Measurements from ENCODE around the gene UNC13A. TPM values are rescaled to one million over a fixed set of nuclear protein-coding genes. Genes with fewer than 3 reads are reported as not detected.

UNC13A gene
- total RNA-seq, 1 donor from 2014 or later: 0.48 TPM

DNA sequence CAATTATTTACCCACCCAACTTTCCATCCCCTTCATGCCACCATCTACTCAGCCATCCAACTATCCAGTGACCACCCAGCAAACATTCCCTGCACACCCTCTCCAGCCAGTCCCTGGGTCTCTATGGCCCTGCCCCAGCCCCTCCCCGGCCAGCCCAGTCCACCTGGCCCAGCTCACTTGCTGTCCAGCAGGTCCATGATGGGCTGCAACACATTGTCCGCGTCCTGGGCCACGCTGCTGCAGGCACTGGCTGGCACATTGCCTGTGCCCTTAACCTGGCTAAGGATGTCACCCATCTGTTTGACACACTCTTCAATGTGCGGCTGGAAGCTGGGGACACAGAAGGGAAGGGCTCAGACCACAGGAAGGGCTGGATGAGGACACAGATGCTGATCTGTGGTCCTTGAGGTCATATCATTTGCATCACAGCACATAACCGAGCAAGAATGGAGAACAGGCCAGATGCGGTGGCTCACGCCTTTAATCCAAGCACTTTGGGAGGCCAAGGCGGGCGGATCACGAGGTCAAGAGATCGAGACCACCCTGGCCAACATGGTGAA is 61.6 kb downstream of the UNC13A start:
- no peak for DNase-seq (ENCODE audit: low spot score)

DNA sequence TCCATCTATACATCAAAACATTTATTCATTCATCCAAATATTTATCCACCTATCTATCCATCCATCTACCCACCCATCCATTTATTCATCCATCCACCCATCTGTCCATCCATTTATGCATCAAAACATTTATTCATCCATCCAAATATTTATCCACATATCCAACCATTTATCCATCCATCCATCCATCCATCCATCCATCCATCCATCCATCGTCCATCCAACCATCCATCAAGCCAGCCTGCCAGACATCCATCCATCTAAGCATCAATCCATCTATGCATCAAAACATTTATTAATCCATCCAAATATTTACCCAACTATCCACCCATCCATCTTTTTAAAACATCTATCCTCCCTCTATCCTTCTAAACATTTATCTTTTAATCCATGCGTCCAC is 62.2 kb downstream of the UNC13A start:
- DNase-seq (ENCODE audit: low spot score): no peak

DNA sequence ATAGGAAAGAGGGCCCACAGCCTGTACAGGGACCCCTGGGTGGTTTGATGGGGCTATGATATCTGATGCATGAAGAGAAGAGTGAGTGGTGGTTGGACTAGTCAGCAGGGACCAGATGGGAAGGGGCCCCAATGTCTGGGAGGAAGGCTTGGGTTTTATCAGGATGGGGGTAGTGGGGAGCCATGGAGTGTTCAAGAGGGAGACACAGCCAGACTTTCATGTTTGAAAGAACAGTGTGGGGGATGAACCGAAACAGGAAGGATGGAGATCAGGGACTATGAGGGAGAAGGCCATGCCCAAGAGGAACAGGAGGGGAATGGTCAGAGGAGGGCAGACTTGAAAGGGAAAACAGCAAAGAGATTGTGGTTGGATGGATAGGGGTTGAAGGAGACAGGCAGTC is 63.1 kb downstream of the UNC13A start:
- no peak for DNase-seq (ENCODE audit: low spot score)

DNA sequence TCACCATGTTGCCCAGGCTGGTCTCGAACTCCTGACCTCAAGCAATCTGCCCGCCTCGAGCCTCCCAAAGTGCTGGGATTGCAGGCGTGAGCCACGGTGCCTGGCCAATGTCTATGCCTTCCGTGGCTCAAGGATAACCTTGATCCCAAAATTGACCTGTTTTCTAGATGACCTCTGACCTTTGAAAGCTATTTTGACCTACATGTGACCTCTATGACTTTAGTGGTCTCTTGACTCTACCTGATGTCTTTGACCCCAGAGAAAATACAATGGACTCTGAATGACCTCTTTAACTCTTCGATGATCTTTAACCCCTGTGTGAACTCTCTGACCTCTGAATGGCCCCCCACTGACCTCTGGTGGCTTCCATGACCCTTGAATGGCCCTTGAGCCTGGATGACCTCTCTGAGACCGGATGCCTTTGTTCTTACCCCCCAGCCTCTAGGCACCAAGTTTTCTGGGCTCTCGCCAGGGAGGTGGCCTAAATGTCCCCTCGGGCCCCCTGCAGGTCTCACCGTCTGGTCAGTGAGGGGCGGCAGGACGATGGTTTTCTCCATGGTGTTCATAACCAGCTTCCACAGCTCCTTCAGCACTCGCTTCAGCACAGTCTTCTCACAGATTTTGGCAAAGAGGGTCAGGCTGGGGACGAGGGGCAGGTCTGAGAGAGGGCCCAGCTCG is 63.7 kb downstream of the UNC13A start:
- no peak for DNase-seq (ENCODE audit: low spot score)

DNA sequence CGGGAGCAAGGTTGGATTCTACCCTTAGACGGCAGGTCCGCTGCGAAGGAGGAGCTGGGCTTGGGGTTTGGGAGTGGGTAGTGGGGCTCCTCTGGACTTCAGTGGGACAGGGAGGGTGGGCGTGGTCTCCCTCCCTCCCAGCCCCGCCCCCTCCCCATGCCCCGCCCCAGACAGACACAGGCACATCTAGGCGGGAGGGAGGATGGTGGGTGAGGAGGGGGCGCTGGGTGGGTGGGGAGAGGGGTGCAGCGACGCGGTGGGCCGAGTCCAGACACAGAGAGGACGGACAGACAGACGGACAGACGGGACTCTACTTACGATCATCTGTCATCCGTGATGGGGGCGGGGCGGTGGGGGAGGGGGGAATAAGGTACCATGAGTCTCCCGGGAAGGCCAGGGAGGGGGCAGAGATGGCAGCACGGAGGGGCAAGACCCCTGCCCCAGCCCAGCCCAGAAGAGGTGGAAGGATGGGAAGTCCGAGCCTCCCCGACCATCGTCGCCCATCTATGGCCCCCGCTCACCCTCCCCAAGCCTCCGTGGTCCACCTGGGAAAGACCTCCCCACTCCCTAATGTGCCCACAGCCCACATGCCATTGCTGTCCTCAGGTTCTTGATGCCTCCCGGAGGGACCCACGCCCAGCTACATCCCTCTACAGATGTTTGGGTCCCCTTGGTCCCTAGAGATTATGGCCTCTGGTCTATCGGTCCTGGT is 64.8 kb downstream of the UNC13A start:
- no peak for DNase-seq (ENCODE audit: low spot score)

DNA sequence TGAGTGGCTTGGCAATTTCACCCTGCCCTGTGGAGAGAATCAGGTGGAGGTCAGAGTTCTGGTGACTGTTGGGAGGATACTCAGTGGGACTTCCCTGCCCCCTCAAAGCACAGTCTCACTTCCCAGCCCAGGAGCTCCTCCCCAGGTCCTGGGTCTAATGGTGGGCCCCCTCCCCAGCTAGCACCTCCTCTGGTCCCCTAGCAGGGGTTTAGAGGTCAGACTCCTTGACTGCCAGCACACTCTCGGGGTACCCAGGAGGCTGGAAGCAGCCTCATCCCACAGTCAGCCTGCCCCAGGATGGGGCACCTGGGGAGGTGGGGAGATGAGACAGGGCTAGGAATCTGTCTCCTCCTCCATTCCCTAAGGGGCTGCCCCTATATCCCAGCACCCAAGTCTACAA is 67.5 kb downstream of the UNC13A start:
- DNase-seq (ENCODE audit: low spot score): no peak

DNA sequence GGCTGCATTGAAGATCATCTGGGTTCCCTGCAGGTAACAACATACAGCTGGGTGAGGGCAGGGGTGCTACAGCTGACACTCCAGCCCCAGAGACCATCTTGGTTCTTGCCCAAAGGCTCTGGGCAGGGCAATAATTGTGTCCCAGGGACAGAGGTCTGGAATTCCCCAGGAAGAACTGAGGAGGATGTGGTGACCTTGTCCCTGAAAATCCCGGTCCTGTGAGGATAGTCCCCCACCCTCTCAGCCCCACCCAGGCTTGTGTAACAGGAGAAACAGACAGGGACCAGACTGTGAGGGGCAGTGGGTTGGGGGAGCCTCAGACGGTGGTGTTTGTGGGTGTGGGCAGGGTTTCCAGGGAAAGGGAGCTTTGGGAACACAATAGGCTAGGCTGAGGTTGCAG is 69.2 kb downstream of the UNC13A start:
- DNase-seq (ENCODE audit: low spot score): no peak

DNA sequence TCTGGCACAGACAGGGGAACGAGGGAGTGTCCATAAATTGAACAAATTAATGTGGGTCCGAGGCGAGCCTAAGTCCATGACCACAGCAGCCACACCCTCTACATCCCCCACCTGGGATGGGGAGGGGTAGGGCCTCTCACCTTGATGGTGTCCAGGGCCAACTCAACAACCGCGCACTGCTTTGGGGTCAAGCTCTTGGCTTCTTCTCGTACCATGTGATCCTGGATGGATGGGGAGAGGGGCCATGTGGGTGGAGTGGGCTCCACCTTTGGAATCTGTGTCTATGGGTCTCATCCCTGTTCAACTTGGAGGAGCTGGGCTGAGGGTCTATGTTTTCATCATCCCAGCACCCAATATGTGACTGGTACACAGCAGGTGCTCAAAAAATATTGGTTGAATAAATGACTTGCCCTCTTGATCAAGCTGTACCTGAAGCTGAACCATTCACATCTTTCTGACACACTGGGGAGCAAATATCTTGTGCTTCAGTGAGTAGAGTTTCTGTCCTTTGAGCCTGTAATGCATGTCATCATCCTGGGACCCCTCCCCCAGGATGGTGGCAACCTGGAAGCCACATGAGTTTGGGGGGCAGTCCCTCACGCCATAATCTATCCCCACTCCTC is 69.8 kb downstream of the UNC13A start:
- DNase-seq (ENCODE audit: low spot score): no peak

DNA sequence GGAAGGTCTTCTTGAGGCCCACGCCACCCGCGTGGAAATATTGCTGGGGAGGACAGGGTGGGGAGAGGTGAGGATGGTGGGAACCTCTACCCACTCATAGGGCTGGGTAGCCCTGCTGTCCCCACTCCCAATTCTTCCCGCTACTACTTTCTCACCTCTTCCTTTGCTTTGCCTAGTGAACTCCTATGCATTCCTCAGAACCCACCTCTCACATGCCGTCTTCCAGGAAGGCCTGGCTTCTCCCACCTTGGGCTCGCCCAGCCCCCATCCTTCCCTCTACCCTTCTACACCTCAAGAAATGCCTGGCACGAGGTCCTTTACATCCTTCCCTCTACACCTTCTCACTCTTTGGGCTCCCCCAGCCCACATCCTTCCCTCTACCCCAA is 70.4 kb downstream of the UNC13A start:
- DNase-seq (ENCODE audit: low spot score): no peak

DNA sequence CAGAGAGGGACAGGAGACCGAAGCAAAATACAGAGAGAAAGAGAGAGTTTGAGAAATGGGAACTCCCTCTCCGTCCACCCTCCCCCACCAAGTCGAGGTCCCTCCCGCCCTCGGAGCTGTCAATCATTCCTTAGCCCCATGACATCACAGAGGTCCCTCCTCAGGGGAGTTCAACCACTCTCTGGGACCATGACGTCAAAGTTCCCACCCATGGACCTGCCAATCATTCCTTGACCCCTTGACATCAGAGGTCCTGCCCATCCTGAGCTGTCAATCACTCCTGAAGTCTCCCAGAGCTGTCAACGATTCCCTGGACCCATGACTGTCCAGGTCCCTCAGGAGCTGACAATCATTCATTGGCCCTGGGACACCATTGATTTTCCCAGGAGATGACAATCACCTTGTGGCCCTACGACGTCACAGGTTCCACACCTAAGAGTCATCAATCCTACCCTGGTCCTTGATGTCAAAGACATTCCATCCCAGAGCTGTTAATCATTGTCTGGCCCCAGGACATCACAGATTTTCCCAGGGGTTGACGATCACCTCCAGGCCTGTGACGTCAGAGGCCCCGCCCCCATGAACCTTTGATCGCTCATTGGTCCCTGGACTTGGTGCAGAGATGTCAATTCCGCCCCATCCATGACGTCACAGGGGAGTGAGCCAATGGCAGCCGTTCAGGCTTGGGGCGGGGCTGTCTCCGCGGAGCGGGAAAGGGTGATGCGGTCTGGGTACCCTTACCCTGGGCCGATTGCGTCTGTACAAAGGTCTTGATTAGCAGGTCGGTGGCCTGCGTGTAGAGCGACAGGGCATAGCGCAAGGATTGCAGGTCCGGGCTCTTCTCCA is 71.0 kb downstream of the UNC13A start:
- DNase-seq (ENCODE audit: low spot score): no peak

DNA sequence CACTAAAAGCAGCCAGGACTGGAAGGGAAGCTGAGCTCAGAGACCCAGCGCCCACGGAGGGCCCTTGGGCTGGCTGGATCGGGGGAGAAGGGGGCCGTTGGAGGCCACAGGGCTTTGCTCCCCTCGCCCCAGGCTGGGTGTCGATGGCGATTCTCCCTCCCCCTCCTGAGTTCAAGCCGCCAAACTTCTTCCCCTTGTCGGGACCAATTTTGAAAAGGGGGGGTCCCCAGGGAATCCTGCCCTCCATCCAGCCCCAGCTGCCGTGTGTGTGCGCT is 71.5 kb downstream of the UNC13A start:
- no peak for DNase-seq (ENCODE audit: low spot score)

DNA sequence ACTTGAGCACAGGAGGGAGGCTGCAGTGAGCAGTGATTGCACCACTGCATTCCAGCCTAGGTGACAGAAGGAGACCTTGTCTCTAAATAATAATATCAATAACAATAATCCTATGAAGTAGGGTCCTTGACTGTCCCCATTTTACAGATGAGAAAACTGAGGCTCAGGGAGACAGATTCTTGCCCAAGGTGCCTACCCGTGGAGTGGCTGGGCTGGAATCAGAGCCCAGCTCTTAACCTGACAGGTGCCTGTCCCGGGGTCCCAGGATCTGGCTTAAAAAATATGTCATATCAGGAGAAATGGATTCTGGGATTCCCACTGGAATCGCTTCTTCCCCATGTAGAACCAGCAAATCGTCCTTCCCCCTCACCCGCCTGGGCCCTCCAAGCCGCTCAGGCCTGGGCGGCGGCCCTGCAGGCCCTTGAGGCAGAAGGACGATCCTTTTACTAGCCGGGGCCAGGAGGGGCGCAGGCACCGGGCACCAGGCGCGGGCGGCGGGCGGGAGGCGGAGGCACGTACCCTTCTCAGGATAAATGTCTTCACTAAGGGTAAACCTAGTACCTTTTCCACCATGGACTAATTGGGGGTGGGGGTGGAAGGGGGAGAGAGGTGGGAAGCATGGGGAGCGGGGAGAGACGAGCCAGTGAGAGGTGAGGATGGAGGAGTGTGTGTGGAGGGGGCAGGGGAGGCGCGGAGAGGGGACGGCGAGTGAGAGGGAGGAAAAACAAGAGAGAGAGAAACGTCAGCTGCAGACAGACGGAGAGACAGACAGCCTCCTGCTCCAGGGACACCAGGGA is 72.1 kb downstream of the UNC13A start:
- DNase-seq (ENCODE audit: low spot score): no peak

DNA sequence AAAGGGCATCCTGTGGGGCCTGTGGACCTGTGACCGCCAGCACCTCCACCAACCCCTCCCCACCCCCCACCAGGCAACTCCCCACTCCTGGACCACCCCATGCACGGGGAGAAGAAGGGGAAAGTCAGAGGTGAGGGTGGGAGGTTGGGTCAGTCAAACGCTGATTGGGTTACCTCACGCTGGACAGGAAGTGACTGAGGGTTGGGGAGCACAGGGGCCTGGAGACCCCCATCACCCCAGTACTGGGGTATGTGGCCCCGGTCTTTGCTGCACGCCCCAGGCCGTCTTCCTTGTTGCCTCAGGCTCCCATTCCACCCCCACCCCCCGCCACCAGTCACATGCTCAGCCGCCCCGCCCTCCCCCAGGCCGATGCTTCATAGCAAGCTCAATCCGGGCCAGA is 73.7 kb downstream of the UNC13A start:
- DNase-seq (ENCODE audit: low spot score): no peak

DNA sequence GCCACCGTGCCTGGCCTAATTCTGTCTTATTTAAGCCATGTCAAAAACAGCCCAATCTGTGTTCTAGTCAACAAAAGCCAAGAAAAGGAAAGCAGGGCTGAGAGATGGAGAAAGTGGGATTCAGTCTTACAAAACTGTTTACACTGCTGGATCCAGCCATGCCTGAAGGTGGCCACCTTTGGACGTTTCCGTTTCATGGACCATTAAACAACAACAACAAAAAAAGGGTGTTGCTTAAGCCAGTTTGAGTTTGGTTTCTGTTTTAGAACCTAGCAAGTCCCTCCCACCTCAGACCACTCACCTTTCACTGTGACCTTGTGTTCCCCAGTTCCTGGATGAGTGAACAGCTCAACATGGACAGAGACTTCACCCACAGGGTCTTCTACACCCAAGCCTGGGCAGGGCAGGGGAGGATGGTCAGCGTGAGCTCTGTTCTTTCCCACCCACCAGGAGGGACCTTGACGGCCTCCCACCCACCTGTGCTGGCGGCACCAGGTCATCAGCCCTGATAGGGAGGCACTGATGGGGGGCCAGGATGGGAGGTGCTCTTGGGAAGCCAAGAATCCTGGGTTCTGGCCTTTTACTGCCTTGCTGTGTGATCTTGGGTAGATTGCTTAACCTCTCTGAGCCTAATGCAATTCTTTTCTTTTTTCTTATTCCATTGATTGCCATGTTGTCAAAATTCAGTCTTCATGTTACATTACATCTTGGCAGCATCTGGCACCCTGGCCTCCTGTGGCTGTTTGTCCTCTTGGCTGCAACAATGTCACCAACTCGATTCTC is 76.5 kb downstream of the UNC13A start:
- no peak for DNase-seq (ENCODE audit: low spot score)

DNA sequence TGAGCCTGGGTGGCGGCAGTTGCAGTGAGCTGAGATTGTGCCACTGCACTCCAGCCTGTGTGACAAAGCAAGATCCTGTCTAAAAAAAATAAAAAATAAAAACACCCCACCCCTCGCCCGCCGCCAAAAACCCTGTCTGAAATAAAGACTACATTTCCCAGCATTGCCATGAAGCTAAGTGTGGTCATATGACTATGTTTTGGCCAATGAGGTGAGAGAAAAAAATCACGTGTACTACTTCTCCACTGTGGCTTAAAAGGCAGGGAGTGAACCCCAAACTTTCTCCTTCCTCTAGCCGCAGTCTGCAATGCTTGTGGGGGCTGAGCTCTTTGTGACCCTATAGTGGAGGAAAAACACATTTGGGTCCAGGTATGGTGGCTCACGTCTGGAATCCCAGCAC is 77.8 kb downstream of the UNC13A start:
- no peak for DNase-seq (ENCODE audit: low spot score)

DNA sequence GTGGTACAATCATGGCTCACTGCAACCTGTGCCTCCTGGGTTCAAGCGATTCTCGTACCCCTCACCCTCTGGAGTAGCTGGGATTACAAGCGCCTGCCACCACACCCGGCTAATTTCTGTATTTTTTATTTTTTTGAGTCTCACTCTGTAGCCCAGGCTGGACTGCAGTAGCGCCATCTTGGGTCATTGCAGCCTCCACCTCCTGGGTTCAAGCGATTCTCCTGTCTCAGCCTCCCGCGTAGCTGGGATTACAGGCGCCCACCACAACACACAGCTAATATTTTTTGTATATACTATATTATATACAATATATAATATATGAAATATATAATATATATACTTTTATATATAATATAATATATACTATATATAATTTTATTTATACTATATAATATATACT is 80.2 kb downstream of the UNC13A start:
- DNase-seq (ENCODE audit: low spot score): no peak

DNA sequence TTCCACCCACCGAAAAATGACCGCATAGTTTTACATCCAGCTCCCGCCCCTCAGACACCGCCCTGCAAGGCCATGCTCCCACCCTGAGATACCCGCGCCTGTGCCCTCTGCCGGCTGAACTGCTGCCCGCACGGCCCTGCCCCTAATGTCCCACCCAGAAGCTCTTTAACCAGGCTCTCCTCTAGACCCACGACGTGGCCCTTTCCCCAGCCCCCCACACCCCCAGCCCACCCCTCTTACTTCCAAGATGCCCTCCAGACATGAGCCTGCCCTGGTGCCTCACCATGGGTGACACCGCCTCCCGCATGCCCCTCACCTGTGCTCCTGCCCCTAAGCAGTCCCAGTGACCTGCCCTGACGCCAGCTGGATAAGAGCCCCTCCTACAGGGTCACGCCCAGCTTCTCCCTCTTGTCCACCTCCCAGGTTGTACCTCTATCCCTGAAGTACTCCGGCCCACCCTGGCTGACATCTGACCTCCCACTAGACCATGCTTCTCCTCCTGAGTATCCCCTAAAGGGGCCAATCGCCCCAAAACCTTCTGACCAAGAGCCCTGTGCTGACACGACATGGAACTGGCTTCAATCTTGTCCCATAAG is 81.5 kb downstream of the UNC13A start:
- DNase-seq (ENCODE audit: low spot score): no peak

DNA sequence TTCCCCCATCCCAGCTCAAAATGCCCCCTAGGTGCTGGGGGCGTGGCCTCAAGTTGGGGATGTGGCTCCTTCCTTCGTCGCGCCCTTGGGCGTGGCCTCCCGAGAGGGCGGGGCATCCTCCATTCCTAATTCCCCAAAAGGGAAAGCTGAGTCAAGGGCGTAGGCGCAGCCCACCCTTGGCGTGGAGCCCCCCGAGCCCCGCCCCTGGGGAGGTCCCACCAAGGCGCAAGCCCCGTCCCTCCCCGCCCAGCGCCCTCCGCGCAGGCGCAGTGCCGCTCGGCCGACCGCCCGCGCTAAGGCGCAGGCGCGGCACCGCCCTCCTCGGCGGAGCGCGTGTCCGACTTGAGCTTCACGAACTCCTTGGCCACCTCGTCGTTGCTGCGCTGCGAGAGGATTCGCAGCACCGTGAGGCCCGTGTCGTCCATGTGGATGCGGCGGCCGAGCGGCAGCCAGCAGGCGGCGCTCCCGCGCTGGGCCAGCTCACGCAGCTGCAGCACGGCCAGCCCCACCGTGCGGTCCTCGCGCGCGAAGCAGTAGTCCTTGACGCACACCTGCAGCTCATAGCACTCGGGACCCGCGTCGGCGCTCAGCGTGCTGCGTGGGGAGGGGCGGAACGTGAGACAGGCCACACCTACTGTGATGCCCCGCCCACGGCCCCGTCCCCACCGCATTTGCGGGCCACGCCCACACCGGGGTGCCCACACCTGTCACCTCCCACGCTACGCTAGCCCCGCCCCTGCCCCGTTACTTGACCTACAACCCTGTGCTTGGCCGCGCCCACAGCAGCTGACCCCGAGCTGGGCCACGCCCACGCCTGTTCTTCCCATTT is 82.2 kb downstream of the UNC13A start:
- DNase-seq (ENCODE audit: low spot score): peak; percentile 61

DNA sequence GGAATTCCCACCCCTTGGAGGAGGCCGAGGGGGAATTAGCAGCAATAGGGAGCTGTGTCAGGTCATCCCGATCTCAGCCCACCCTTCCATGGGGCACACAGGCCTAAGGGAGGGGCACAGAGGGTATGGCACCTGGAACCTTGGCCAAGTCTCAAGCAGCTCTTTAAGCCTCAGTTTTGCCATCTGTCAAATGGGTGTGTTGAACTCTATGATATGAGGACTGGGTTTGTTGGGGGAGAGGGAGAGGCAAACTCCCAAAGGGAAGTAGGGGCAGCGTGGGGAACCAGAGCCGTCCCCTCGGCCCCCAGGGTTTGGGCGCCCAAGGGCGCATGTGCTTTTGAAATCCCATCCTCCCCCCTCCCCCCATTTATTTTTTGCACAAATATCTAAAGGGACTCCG is 83.0 kb downstream of the UNC13A start:
- DNase-seq (ENCODE audit: low spot score): no peak
